NCI-H82 (cell line): Measurements from ENCODE around the gene SMCO4.
"Not testable (repeated sequence)": the region's sequence is repeated elsewhere in the genome, so short reads cannot be mapped to it uniquely, and the experiment has no call there.

ENCODE experiments used
- DNase-seq: peaks from one replicate; lab custom pipeline; 2025; lab: John Stamatoyannopoulos, UW

SMCO4 gene

DNA sequence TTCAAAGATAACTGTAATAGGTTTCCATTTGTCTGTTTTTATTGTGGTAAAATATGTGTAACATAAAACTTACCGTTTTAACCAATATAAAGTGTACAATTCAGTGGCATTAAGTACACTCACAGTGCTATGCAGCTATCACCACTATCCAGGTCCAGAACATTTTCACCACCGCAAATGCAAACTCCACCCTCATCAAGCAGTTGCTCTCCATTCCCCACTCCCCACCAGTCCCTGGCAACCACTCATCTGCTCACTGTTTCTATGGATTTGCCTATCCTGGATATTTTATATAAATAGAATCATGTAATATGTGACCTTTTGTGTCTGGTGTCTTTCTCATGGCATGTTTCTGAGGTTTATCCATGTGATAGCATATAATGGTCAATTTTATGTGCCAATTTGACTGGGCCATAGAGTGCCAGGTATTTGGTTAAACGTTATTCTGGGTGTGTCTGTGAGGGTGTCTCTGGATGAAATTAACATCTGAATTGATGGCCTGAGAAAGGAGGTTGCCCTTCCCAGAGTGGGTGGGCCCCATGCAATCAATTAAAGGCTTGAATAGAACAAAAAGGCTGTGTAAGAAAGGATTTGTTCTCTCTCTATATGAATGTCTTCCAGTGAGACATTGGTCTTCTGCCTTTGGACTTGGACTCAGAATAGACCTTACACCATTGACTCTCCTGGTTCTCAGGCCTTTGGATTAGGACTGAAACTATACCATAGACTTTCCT is 17.2 kb upstream of the SMCO4 start:
- no peak for DNase-seq

DNA sequence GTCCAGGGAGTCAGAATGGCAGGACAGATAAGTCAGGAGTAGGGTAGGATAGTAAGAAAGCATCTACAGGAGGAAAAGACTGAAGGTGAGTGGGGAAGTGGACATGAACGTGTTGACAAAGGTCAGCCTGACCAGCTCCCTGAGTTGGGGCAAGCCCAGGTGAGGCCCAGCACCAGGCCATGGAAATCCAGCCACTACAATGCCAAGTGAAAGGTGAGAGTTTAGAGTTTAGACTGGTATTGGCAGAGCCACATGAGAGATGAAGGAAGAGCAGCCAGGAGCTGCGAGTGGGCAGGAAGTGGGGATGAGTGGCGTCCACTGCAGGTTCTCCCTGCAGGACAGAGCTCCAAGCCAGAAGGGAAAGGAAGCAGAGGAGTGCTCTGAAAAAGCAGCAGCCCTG is 16.5 kb upstream of the SMCO4 start:
- DNase-seq = no peak

DNA sequence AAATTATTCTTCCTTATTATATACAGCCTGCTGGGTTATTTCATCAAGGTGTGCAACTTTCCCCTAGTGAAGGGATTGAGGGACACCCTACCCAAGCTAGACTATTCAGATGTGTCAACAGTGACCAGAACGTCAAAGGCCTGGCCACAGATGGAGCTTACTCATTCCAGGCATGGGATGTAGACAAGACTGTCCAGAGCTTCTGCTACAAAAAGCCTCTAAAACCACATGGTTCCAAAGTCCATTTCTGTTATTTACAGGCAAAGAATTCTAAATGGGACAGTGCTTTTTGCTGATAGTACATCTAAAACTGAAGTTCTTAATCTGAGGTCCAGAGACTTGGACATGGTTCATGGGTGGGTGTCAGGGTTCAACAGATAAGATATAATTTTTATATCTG is 9.7 kb upstream of the SMCO4 start:
- no peak for DNase-seq

DNA sequence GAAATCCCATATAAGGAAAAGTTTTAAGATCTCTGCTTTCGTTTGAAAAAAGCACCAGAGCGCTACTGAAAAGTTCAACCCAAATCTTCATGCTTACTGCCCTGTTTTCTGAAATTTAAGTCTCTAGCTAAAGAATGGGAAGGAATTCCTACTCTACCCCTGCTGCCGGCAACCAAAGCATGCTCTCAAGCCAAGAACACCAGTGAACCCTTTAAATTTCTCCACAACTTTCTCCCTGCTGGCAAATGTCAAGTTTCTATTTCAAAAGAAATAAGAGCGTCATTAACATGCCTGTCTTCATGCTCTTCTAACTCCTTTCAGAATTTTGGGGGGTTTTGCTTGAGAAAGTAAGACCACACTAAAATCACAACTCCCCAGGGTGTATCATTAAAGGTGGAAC is 6.8 kb upstream of the SMCO4 start:
- DNase-seq = no peak

DNA sequence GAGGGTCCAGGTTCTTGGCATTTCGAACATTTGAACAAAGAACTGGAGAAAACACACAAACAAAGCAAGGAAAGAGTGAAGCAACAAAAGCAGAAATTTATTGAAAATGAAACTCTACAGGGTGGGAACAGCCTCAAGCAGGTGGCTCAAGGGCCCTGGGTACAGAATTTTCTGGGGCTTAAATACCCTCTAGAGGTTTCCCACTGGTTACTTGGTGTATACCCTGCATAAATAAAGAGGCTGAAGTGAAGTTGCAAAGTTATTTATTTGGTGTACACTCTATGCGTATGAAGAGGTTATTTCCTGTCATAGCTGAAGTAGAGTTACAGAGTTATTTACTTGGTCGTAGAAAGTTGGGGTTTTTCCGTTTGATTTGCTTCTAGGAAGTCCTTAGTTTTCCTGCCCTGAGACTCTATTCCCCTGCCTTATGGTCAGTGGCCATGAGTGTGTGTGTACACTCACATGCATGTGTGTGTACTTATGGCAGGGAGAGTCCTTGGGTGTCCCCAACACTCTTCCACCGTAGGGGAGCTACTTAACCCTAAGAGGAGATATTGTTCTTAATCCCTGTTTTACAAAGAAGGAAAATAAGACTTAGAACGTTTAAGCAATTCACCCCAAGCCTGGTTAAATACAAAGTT is 5.6 kb upstream of the SMCO4 start:
- no peak for DNase-seq

DNA sequence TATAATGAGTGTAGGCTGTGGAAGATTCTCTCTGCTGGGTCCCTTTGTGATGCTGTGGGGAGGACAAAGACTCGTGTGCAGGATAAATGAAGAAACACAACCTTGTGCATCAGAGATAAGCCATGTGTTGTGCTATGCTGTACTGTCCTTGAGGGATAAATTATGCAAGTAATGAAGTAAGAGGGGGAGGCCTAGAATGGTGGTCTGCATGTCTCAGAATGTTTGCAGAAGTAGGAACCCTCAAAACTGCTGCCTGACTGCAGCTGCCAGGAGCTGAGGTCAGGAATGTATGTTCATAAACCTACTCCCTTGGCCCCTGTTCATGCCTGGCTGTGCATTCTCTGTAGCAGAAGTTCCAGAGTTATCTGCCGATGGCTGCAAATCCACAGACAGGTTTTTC is 4.6 kb upstream of the SMCO4 start:
- no peak for DNase-seq

DNA sequence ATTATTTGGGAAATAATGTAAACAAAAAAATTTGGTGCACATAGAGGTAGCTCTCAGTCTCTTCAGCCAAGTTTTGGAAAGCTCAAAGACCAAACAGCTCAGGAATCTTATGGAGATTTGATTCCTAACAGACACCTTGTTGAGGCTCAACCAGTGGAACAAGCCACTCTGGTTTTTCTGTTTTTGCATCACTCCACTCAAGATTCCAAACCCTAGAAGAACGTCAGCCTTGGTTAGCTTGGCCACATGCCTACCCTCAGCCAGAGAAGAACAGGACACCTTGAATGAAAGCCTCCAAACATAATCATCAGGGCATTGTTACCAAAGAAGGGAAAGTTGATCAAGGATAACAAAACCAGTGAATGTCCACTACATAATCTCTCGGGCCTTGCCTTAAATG is 3.8 kb upstream of the SMCO4 start:
- no peak for DNase-seq

DNA sequence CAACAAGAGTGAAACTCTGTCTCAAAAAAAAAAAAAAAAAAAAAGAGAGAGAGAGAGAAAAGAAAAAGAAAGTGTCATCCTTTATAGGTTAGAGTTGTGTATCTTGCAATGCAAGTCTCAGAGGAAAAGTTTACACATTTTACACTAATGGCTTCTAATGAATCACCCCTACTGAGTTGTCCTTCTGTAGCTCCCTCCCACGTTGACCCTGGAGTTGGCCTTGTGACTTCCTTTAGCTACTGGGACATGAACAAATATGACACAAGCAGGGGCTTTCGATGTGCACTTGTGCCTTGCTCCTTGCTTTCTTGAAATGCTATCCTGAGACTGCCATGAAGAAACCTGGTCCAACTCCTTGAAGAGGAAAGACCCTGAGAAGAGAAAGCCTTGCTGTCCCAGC is 2.4 kb upstream of the SMCO4 start:
- no peak for DNase-seq

DNA sequence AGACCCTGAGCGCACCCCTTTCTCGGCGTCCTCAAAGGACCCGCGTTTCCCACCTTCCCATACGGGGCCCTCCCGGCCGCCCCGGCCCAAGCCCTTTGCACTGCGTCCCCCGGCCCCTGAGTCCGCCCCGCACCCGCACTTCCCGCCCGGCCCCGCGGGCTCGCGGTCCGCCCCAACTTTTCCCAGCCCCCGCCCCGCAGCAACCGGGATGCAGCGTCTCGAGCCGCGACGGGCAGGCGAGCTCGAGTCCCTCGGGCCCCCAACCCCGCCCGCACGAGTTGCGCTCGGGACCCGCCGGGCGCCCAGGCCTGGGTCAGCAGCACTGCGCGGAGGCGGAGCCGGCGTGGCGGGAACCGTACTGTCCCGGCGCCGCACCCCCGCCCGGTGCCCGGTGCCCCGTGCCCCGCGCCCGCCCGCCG is 371 bp downstream of the SMCO4 start:
- DNase-seq = peak; percentile 42

DNA sequence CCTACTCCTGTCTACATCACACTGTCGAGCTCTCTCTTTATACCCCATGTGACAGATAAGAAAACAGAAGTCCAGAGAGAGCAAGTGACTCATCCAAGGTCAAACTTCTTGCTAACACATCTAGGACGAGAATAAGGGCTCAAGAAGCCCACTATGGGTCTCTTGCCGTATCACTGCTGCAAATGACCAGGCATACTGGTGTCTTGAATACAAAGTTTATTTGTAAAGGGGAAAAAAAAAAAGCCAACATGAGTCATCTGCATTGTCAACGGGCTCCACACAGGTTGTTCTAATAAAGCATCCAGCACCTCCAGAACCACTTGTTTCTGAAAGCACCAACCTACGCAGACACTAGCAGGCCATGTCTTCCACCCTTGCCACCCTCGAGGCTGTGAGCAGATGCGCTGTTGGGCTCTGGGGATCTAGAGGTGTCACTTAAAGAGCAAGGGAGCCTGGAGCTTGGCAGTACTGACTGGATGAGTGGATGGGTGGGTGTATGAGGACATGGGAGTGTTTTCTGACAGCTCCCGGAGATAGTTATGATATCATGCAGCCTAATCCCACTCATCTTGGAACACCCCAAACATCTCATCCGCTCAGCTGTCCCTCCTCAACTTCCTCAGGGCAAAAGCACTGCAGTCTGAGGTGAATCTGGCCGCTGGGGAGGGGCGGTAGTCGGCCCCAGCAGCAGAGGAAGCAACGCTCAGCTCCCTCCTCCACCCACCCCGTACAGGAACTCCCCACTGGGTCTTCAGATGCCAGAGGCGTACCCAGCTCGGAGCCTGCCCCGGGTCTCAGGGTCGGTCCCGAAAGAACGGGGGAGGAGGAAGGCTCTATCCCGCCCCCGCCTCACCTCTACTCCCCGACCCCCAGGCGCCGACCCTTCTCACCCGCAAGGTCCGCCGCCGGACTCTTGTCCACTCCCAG is 1.0 kb downstream of the SMCO4 start:
- peak; percentile 49 for DNase-seq

DNA sequence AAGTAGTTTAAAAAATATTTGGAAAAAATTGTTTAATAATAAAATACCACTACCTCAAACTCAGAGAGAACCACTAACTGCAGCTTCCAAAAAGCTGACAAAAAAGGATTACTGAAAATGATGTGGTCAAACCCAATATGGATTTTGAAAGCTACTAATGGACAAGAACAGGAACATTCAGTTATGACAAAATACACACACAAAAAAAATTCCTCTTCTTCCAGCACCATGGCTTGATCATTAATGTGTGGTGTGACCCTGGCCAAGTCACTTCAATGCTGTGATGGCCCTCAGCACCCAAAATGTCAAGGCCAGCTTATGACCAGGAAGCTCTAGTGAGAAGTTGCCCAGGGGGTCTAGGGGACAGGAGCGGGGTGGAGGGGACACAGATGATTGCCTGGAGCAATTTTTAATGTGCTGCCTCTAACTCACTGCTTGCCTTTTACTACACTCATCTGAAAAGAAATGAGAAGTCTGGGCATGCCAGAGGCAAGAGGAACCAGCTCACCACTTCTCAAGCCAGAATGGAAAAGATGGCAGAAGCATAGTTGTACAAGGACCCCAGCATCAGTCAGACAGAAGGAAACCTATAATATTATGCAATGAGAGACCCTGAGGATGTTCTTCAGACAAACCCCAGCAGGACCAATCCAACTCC is 2.2 kb downstream of the SMCO4 start:
- DNase-seq = no peak

DNA sequence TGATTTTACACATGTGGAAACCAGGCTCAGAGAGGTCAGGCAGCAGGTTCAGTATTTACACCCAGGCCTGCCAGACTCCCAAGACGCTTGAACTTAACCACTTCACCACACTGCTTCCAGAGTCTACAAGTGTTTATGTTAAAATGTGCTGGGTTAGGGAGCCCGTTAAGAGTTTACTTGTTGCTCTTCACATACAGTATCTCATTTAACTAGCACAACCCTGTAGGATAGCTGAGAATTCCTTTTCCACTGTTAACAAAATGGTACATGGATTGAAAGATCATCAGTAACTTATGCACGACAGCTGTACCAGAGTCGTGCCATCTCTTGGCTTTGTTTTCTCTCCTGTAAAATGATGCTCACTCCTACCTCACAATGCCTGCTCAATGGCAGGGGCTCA is 2.9 kb downstream of the SMCO4 start:
- DNase-seq = no peak

DNA sequence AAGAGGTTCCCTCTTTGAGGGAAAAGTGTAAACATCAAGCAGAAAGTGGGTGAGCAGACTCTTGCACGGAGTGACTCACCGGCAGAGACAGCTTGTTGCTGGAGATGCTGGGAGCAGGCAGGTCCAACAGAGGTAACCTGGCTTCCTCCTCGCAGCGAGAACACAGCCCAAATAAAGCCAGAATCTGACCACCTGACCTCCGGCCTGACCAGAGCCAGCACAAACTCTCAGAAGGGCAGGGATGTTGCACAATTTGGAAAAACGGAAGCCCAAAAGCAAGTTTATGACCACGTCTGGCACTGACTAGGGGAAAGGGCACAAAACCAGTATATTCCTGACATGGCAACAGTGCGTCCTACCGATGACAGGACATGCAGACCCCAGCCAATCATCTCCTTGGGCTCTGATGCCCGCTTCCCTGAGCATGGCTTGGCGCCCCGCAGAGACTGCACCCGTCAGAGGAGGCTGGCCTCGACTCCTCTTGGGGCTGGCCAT is 5.4 kb downstream of the SMCO4 start:
- no peak for DNase-seq

DNA sequence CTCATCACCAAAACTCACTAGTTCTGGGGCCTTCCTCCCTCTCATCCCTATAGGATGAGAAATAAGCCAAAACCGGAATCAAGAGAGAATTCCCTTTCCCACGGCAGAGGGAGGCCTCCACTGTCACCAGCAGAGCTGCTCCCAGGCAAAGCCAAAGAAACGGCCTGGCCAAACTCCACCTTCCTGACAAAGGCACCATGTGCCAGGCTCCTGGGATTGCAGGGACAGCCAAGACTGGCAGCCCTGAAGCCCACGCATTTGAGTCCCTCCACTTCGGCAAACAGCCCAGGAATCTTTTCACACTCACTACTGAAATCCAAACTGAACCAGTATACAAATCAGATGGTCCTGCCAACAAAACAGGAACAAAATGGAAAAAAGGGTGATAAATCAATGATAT is 6.1 kb downstream of the SMCO4 start:
- no peak for DNase-seq

DNA sequence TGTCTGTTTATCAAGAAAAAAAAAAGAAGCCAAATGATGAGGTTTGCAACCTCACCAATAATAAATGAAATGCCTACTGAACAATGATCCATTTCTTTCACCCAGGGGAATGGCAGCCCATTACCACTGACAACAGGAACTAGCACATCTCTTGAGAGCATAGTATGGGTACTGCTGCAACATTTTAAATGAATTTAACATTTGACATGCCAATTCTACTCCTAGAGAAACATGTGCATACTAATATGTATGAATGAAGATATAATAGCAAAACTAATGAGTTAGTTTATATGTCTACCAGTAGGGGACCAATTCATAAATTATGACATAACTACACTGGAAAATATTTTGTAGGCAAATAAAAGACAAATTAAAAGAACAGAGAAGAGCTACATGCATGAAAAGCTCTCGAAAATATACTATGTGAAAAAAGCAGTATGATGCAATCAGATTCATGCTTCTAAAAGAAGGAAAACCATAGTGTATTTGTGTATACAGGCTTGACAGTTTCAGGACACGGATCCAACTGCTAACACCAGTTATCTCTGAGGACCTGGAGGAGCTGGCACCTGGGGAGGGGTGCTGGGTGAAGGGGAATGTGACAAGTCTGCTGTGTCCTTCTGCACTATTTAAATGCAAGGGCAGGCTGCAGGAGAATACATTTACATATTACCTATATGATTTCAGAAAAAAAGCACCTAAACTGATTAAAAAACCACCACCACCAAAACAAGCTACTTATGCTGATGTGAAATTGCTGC is 6.9 kb downstream of the SMCO4 start:
- DNase-seq = no peak

DNA sequence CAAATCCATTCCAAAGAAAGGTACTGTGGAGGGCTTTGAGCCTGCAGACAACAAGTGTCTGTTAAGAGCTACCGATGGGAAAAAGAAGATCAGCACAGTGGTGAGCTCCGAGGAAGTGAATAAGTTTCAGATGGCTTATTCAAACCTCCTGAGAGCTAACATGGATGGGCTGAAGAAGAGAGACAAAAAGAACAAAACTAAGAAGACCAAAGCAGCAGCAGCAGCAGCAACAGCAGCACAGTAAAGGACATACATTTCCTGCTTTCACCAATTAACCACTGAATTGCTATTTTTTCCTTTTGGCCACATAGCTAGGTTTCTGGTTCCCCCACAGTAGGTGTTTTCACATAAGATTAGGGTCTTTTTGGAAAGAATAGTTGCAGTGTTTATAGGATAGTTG is 7.6 kb downstream of the SMCO4 start:
- not testable (repeated sequence) for DNase-seq

DNA sequence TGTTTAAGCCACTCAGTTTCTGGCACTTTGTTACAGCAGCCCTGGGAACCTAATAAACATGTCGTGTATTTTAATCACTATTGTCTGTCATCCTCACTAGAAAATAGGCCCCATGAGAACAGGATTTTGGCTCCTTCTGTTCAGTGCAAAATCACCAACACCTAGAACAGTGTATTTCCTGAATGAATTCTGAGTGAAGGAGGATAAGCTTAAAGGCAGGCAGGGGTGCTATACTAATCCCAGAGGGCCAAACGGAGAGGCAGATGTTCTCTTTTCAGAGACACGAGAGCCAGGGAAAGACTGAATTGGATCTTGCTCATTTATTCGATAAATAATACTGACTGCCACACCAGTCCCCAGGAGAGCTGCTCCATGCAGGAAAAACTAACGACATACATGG is 10.4 kb downstream of the SMCO4 start:
- DNase-seq = peak; percentile 88

DNA sequence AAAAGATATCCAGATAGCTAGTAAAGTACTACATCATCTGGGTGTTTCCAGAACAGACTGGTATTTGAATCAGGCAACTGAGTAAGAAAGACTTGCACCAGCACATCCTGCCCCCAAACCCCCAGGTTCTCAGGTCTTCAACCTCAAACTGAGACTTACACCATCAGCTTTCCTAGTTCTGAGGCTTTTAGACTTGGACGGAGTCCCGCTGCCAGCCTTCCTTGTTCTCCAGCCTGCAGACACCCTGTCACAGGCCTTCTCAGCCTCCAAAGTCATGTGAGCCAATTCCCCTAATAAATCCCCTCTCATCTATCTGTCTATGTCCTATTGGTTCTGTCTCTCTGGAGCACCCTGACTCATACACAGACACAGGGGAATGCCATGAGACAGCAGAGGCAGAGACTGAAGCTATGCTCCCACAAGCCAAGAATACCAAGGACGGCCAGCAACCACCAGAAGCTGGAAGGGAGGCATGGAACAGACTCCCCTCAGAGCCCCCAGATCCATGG is 10.9 kb downstream of the SMCO4 start:
- peak; percentile 68 for DNase-seq

DNA sequence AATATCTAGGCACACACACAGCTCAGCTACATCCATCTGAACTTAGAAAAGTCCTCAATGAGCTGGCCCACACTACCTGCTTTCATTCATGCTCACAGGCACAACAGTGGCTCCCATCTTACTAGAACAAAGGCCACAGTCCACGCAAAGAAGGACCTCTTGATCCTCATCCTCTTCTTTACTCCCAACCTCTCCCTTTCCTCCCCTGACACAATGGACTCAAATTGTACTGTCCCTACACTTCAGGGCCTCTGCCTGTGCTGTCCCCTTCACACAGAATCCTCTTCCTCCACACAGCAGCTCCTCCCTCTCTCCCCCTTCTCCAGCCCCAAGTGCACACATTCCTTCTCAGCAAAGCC is 12.7 kb downstream of the SMCO4 start:
- DNase-seq = no peak

DNA sequence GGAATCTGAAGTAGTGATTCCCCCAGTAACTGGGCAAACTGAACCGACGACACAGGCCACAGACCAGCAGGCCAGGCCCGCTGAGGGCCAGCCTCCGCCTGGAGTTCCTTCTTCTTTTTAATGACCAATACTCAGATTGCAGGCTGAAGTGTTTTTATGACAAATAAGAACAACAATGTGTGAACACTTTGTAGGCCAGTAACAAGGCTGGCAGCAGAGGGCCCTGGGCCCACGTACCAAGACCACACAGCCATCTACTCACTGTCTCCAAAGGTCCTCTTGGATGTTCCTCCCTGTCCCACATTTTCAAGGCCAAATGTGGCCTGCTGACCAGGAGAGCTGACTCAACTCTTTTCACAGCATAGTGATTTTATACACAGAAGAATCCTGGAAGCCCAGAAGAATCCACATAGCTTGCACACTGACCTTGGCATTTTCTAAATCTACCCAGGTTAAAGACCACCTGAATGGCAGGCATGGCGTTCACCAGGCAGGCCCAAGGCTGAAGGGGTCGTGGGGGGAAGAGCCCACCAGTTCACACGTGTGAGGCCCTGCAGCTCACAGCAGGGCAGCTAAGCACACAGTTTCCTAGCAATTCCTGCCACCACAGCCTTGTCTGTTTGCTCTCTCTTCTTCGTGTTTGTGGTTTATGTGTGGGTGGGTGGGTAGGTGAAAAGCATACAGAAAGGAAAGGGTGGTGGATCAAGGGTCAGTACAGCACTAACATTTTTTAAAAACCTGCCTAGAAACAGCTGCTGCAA is 13.3 kb downstream of the SMCO4 start:
- no peak for DNase-seq
